Erythroblast (primary cell): ENCODE results near the gene CSF1R.

Experiments used
- DNase-seq, 2 experiments: peaks; one replicate each; lab custom pipeline; 2025; lab: John Stamatoyannopoulos, UW
- GATA1 ChIP-seq: IDR thresholded peaks from 2 replicates; pipeline ENCODE4 v1.6.1; 2011; ENCODE audit warnings: low read depth, mild to moderate bottlenecking, control low read depth, low read length, moderate library complexity
- POLR2A ChIP-seq: IDR thresholded peaks from 2 replicates; pipeline ENCODE4 v1.6.1; 2011; ENCODE audit warnings: mild to moderate bottlenecking, low read length

Gene CSF1R

GRCh38 chr5:150057052-150057451, 29.3 kb downstream of the CSF1R start:
- TF ChIP-seq POLR2A: no peak
- TF ChIP-seq GATA1: no peak
- DNase-seq: no peak

GRCh38 chr5:150056075-150056443, 30.3 kb downstream of the CSF1R start:
- TF ChIP-seq POLR2A (no peak), GATA1 (no peak)
- no peak for DNase-seq

GRCh38 chr5:150055326-150056074, 30.9 kb downstream of the CSF1R start:
- DNase-seq: peak; percentile 72 to 83
- TF ChIP-seq POLR2A: no peak
- TF ChIP-seq GATA1: no peak

GRCh38 chr5:150054569-150054968, 31.8 kb downstream of the CSF1R start:
- TF ChIP-seq POLR2A: no peak
- no peak for TF ChIP-seq GATA1
- DNase-seq: no peak

- TF ChIP-seq POLR2A (no peak), GATA1 (no peak)
- DNase-seq: no peak
Observed at GRCh38 chr5:150053713-150054392, 32.5 kb downstream of the CSF1R start.

- no peak for TF ChIP-seq POLR2A
- no peak for TF ChIP-seq GATA1
- DNase-seq: peak in 1 of 2 experiments; percentile 17
Observed at GRCh38 chr5:150052956-150053712, 33.2 kb downstream of the CSF1R start.

- no peak for DNase-seq
- TF ChIP-seq POLR2A: no peak
- no peak for TF ChIP-seq GATA1
Observed at GRCh38 chr5:150052226-150052955, 34.0 kb downstream of the CSF1R start.

GRCh38 chr5:150051657-150052195, 34.6 kb downstream of the CSF1R start:
- TF ChIP-seq POLR2A (no peak), GATA1 (no peak)
- DNase-seq: peak in 1 of 2 experiments; percentile 11

GRCh38 chr5:150050172-150050811, 36.1 kb downstream of the CSF1R start:
- peak; percentile 18 to 39 for DNase-seq

- TF ChIP-seq GATA1 (no peak), POLR2A (no peak)
- DNase-seq: peak in 1 of 2 experiments; percentile 22
Observed at GRCh38 chr5:150046031-150046430, 40.3 kb downstream of the CSF1R start.

GRCh38 chr5:150045549-150045948, 40.8 kb downstream of the CSF1R start:
- no peak for TF ChIP-seq POLR2A
- no peak for TF ChIP-seq GATA1
- peak; percentile 48 to 64 for DNase-seq

- TF ChIP-seq GATA1 (no peak), POLR2A (no peak)
- DNase-seq: no peak
Observed at GRCh38 chr5:150044712-150045111, 41.6 kb downstream of the CSF1R start.

GRCh38 chr5:150044329-150044681, 42.0 kb downstream of the CSF1R start:
- peak; percentile 28 to 62 for DNase-seq
- TF ChIP-seq GATA1 (no peak), POLR2A (no peak)
